Measurements from ENCODE around the gene ALAS1. TPM values are rescaled to one million over a fixed set of nuclear protein-coding genes. Genes with fewer than 3 reads are reported as not detected.
A peak's percentile ranks its signal among the peaks of the same experiment; 100 is the strongest.

The ALAS1 gene
- total RNA-seq, 2 donors from 2014 or later, result 28.4 to 33.3 TPM

DNA sequence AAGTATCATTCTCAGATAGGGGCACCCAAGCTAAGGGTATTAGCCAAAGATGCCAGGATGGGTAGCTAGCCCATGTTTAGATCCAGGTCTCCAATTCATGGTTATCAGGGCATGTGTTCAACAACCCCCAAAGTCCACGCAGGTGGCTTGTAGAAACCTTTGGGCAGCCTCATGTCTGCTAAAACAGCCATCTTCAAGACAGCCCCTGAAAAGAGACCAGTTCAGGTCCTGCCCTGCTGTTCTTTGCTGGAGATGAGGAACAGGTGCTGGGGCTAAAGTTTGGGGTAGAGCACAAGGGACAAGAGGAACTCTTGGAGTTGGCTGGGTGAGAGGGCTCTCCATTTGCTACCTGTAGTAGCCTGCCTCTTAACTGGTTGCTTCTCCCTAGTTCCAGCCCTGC is 52.2 kb downstream of the ALAS1 start:
- peaks cover 19% of the 10 kb centered on the region for H3K36me3 ChIP-seq
- no peak overlapping the region for H3K27ac ChIP-seq
- no peak for ATAC-seq (ENCODE audit: insufficient number of reproducible peaks, low FRiP score, low read depth)
- peaks cover 0 to 16% of the 10 kb centered on the region in 2 donors for H3K4me1 ChIP-seq (ENCODE audit: control insufficient read depth in 1 of 2, low read depth in 2 of 2)
- H3K27me3 ChIP-seq (replicated peaks; ENCODE audit: insufficient read depth), result no peaks in the 10 kb centered on the region
- H3K4me3 ChIP-seq, result no peak overlapping the region
- DNase-seq (ENCODE audit: low spot score), result no peak
- H3K9me3 ChIP-seq, result no peaks in the 10 kb centered on the region
- TF ChIP-seq CTCF (IDR thresholded peaks at IDR 0.05), result no peak

- Histone ChIP-seq H3K27me3 (replicated peaks; ENCODE audit: insufficient read depth) (no peaks in the 10 kb centered on the region), H3K4me1 (ENCODE audit: control insufficient read depth in 1 of 2, low read depth in 2 of 2) (no peaks in the 10 kb centered on the region), H3K4me3 (no peak overlapping the region), H3K27ac (peak overlapping the region in 1 of 2 donors; percentile 20), H3K36me3 (peaks cover 53% of the 10 kb centered on the region), H3K9me3 (no peaks in the 10 kb centered on the region)
- TF ChIP-seq CTCF (IDR thresholded peaks at IDR 0.05), result no peak
- DNase-seq (ENCODE audit: low spot score), result no peak
- ATAC-seq (ENCODE audit: insufficient number of reproducible peaks, low FRiP score, low read depth), result no peak
Observed at GRCh38 chr3:52253314-52254304, 55.6 kb downstream of the ALAS1 start.

GRCh38 chr3:52254608-52255007 is 56.6 kb downstream of the ALAS1 start:
- DNase-seq (ENCODE audit: low spot score) (no peak), ATAC-seq (ENCODE audit: insufficient number of reproducible peaks, low FRiP score, low read depth) (no peak)
- H3K36me3 ChIP-seq, result peaks cover 57% of the 10 kb centered on the region

DNA sequence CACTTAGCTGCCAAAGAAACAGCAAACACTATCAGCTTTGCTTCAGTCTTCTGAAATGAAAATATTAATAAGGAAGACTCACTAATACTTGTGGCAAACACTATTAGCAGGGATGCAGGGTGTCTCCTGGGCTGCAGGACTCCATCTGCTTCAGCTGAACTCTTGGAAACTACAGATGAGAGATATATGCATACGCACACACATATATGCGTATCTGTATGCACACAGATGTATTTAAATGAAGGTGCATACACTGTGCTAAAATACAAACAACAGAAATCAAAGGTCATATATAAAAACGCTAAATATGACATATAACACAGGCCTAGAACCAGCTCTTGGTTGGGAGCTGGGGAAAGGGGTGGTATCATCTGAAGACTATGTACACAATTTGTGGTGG is 58.2 kb downstream of the ALAS1 start:
- H3K27ac ChIP-seq, result no peak overlapping the region
- H3K36me3 ChIP-seq, result peaks cover 67% of the 10 kb centered on the region
- no peaks in the 10 kb centered on the region for H3K9me3 ChIP-seq
- no peak for ATAC-seq (ENCODE audit: insufficient number of reproducible peaks, low FRiP score, low read depth)
- TF ChIP-seq CTCF (IDR thresholded peaks at IDR 0.05), result no peak
- no peak overlapping the region for H3K4me3 ChIP-seq
- H3K27me3 ChIP-seq (replicated peaks; ENCODE audit: insufficient read depth), result no peaks in the 10 kb centered on the region
- no peaks in the 10 kb centered on the region for H3K4me1 ChIP-seq (ENCODE audit: control insufficient read depth in 1 of 2, low read depth in 2 of 2)
- no peak for DNase-seq (ENCODE audit: low spot score)

More at GRCh38 chr3:52254608-52255007, 56.6 kb downstream of the ALAS1 start:
- Histone ChIP-seq H3K27me3 (replicated peaks; ENCODE audit: insufficient read depth) (no peaks in the 10 kb centered on the region), H3K4me3 (no peak overlapping the region), H3K27ac (no peak overlapping the region), H3K4me1 (ENCODE audit: control insufficient read depth in 1 of 2, low read depth in 2 of 2) (no peaks in the 10 kb centered on the region), H3K9me3 (no peaks in the 10 kb centered on the region)
- no peak for TF ChIP-seq CTCF (IDR thresholded peaks at IDR 0.05)

- Histone ChIP-seq H3K4me1 (ENCODE audit: control insufficient read depth in 1 of 2, low read depth in 2 of 2) (no peaks in the 10 kb centered on the region), H3K27me3 (replicated peaks; ENCODE audit: insufficient read depth) (no peaks in the 10 kb centered on the region), H3K27ac (no peak overlapping the region), H3K9me3 (no peaks in the 10 kb centered on the region), H3K4me3 (no peak overlapping the region), H3K36me3 (peaks cover 68% of the 10 kb centered on the region)
- TF ChIP-seq CTCF (IDR thresholded peaks at IDR 0.05), result no peak
- DNase-seq (ENCODE audit: low spot score), result no peak
- ATAC-seq (ENCODE audit: insufficient number of reproducible peaks, low FRiP score, low read depth), result no peak
Observed at GRCh38 chr3:52256622-52257021, 58.7 kb downstream of the ALAS1 start.

Data from thoracic aorta (tissue), 2 donors.